Kidney (tissue), 14 donors: ENCODE measurements around the gene PPFIBP1. TPM values are rescaled to one million over a fixed set of nuclear protein-coding genes. Genes with fewer than 3 reads are reported as not detected.

Experiments used
- DNase-seq, 5 donors: peaks; one replicate each; pipeline ENCODE4 v3.0.0-alpha.2; 2013 to 2020
- FAIRE-seq: peaks from 2 replicates; lab custom pipeline; 2012; peaks lifted over from hg19 to GRCh38; lab: Jason Lieb, UNC
- H3K27ac ChIP-seq, 2 donors: one replicate each; pipeline ENCODE4 v1.7.0; 2013; ENCODE audit warnings: low read depth in 2 of 2, low read length in 2 of 2, inconsistent platforms in 1 of 2
- H3K27me3 ChIP-seq: one replicate; pipeline ENCODE4 v1.7.1; 2013; ENCODE audit warnings: low read length, inconsistent platforms; ENCODE audit not compliant: control insufficient read depth, insufficient read depth
- H3K36me3 ChIP-seq, 3 donors: one replicate each; pipeline versions ENCODE4 v1.7.0 to v1.7.1; 2013; ENCODE audit warnings: low read length in 3 of 3, control low read depth in 1 of 3, inconsistent platforms in 1 of 3; ENCODE audit not compliant: insufficient read depth in 3 of 3, control insufficient read depth in 2 of 3
- H3K4me1 ChIP-seq, 3 donors: one replicate each; pipeline versions ENCODE4 v1.7.0 to v1.7.1; 2013; ENCODE audit warnings: low read length in 3 of 3, inconsistent platforms in 1 of 3, low read depth in 1 of 3; ENCODE audit not compliant: control insufficient read depth in 2 of 3, insufficient read depth in 2 of 3
- H3K4me3 ChIP-seq, 3 donors: one replicate each; pipeline versions ENCODE4 v1.7.0 to v1.8.1; 2013; ENCODE audit warnings: low read length in 3 of 3, control low read depth in 1 of 3, inconsistent platforms in 1 of 3
- H3K9ac ChIP-seq, 3 donors: one replicate each; pipeline versions ENCODE4 v1.7.0 to v1.7.1; 2013; ENCODE audit warnings: low read length in 3 of 3, control low read depth in 1 of 3, inconsistent platforms in 1 of 3
- H3K9me3 ChIP-seq, 3 donors: one replicate each; pipeline versions ENCODE4 v1.7.0 to v1.7.1; 2013; ENCODE audit warnings: low read length in 3 of 3, control low read depth in 1 of 3, inconsistent platforms in 1 of 3; ENCODE audit not compliant: control insufficient read depth in 2 of 3, insufficient read depth in 1 of 3
- CTCF ChIP-seq: IDR thresholded peaks from 3 replicates; pipeline ENCODE4 v1.5.1; 2012; ENCODE audit warnings: mild to moderate bottlenecking, moderate library complexity, borderline replicate concordance; ENCODE audit not compliant: insufficient read depth; ENCODE audit errors: extremely low read depth
- intact Hi-C: fragments of 100-400 bp; cut with DNase I; formaldehyde crosslinking; loops from one replicate; pipeline ENCODE4 v1.11.1; 2022
- polyA plus RNA-seq: library from polyadenylated mRNA; stranded (reverse); fragments of 350-450 nt; fragmentation: Illumina TruSeq; extraction: RNeasy Lipid Tissue Mini Kit (QIAGEN cat#74804); gene quantifications from one replicate; pipeline ENCODE4 v1.2.3, GENCODE V29; 2014; ENCODE audit warnings: low read depth, low replicate concordance; ENCODE audit not compliant: insufficient read depth
- total RNA-seq: library from RNA; stranded (reverse); fragmentation: NEBNext Ultra II Directional; extraction: Animal tissue kit (Norgen Biotek cat#: 25700); gene quantifications from one replicate; pipeline ENCODE4 v1.2.1, GENCODE V29; 2021
- donor health status: control.
- donor health status: control.
- donor health status: control.
- donor health status: control.
- donor health status: control.
- donor health status: DM: yes; HTN: yes; CAD: no.
- donor health status: Normal renal cell carcinoma (clear cell type).

PPFIBP1 gene
- total and polyA plus RNA-seq, 2 donors from 2014 or later, result 12.7 to 175 TPM

- Histone ChIP-seq H3K36me3 (no peaks in the 10 kb centered on the region), H3K27me3 (no peaks in the 10 kb centered on the region), H3K4me1 (peaks cover 0 to 9% (median 7%) of the 10 kb centered on the region in 3 donors), H3K9ac (no peak overlapping the region), H3K9me3 (no peaks in the 10 kb centered on the region), H3K27ac (no peak overlapping the region), H3K4me3 (no peak overlapping the region)
- intact Hi-C loops, result no loop called here
- FAIRE-seq, result no peak
- no peak for DNase-seq
- no peak for TF ChIP-seq CTCF
Measured at GRCh38 chr12:27614866-27615265, 90.9 kb downstream of the PPFIBP1 start.

GRCh38 chr12:27615331-27615891, 91.4 kb downstream of the PPFIBP1 start:
- no peaks in the 10 kb centered on the region for H3K27me3 ChIP-seq
- no peak for TF ChIP-seq CTCF
- no peak overlapping the region for H3K4me3 ChIP-seq
- H3K9me3 ChIP-seq, result no peaks in the 10 kb centered on the region
- no peaks in the 10 kb centered on the region for H3K36me3 ChIP-seq
- H3K27ac ChIP-seq, result no peak overlapping the region
- FAIRE-seq, result no peak
- peaks cover 0 to 9% (median 7%) of the 10 kb centered on the region in 3 donors for H3K4me1 ChIP-seq
- intact Hi-C loops, result no loop called here
- no peak overlapping the region for H3K9ac ChIP-seq
- DNase-seq, result no peak

GRCh38 chr12:27616356-27617142, 92.5 kb downstream of the PPFIBP1 start:
- Histone ChIP-seq H3K4me1 (peaks cover 0 to 9% (median 5%) of the 10 kb centered on the region in 3 donors), H3K9ac (no peak overlapping the region), H3K27me3 (no peaks in the 10 kb centered on the region), H3K4me3 (no peak overlapping the region), H3K27ac (no peak overlapping the region), H3K9me3 (no peaks in the 10 kb centered on the region), H3K36me3 (no peaks in the 10 kb centered on the region)
- FAIRE-seq (no peak), DNase-seq (no peak)
- no peak for TF ChIP-seq CTCF
- intact Hi-C loops, result no loop called here
